Tibial nerve (tissue), 4 donors: ENCODE data around the gene SLIT1. TPM values are rescaled to one million over a fixed set of nuclear protein-coding genes. Genes with fewer than 3 reads are reported as not detected.

Experiments
- DNase-seq, 2 donors: peaks; one replicate each; pipeline ENCODE4 v3.0.0-alpha.2; 2019; ENCODE audit warnings: low spot score in 2 of 2
- H3K27ac ChIP-seq, 4 donors: fragments of 200-600 bp; sonication (generic) in 3 of 4; one replicate each; pipeline ENCODE4 v1.5.1; 2017 to 2019; ENCODE audit warnings: mild to moderate bottlenecking in 1 of 4
- H3K27me3 ChIP-seq, 2 donors: fragments of 200-600 bp; sonication (generic) in 1 of 2; one replicate each; pipeline versions ENCODE4 v1.5.1 to v1.6.0; 2017 to 2019
- H3K36me3 ChIP-seq, 3 donors: fragments of 200-600 bp; sonication (generic); one replicate each; pipeline ENCODE4 v1.5.1; 2018 to 2019
- H3K4me1 ChIP-seq, 4 donors: fragments of 200-600 bp; sonication (generic) in 3 of 4; one replicate each; pipeline ENCODE4 v1.5.1; 2017 to 2019
- H3K4me3 ChIP-seq, 4 donors: fragments of 200-600 bp; sonication (generic) in 3 of 4; one replicate each; pipeline ENCODE4 v1.5.1; 2017 to 2019; ENCODE audit warnings: mild to moderate bottlenecking in 1 of 4, moderate library complexity in 1 of 4
- H3K9me3 ChIP-seq, 4 donors: fragments of 200-600 bp; sonication (generic) in 3 of 4; one replicate each; pipeline ENCODE4 v1.5.1; 2017 to 2019
- EP300 ChIP-seq, 2 donors: sonication (generic); formaldehyde crosslinking; IDR thresholded peaks; one replicate each; pipeline ENCODE4 v1.6.1; 2017; ENCODE audit warnings: antibody characterized with exemption in 2 of 2, mild to moderate bottlenecking in 1 of 2
- POLR2A ChIP-seq, 2 donors: fragments of 450-650 bp; IDR thresholded peaks; one replicate each; pipeline ENCODE4 v1.6.1; 2017; ENCODE audit warnings: antibody characterized with exemption in 2 of 2, mild to moderate bottlenecking in 2 of 2, moderate library complexity in 2 of 2
- WGBS, 2 donors: methylation state at CpG; one replicate each; pipeline ENCODE4 v1.1.5; 2018; 5-methylcytosine and 5-hydroxymethylcytosine counted together
- total RNA-seq, 4 donors: library from RNA; depleted of rRNA; stranded (reverse); fragments of >200 nt; gene quantifications; one replicate each; pipeline ENCODE4 v1.1.0, GENCODE V29; 2016
- TF ChIP-seq, protein P1 (sequence below), 5 experiments: fragments of 200-600 bp in 3 of 5; fragments of 450-650 bp in 2 of 5; sonication (generic) in 3 of 5; IDR thresholded peaks; one replicate each; pipeline ENCODE4 v1.5.1; 2016 to 2019; ENCODE audit warnings: antibody characterized with exemption in 5 of 5, mild to moderate bottlenecking in 3 of 5, moderate library complexity in 2 of 5

The SLIT1 gene
- total RNA-seq, 4 donors from 2014 or later, result 0.78 to 3.1 (median 1.3) TPM

DNA sequence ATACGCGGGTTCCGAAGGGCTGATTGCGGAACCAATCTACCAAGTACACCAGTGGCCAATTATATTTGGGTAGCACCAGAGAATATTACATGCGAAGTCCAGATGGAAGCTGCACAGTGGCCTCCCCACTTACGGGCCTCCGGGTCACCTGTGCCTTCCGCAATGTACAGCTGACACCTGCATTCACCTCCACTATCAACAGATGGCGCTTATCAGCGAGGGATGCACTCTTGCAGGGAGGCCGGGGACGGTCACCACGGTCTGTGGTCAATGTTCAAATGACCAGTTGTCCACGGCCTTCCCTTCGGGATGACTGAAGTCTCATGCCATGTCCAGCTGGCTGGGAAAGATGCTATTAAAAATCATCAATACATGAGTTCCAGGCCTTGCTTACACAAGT, 47.6 kb downstream of the SLIT1 start:
- Histone ChIP-seq H3K4me3 (no peak overlapping the region), H3K27ac (no peak overlapping the region), H3K9me3 (no peaks in the 10 kb centered on the region), H3K4me1 (no peaks in the 10 kb centered on the region), H3K27me3 (peaks cover 0 to 14% of the 10 kb centered on the region in 2 donors), H3K36me3 (no peaks in the 10 kb centered on the region)
- DNase-seq, result no peak
- 76 to 84% methylated on average over 15 of the region's 15 CpGs for WGBS, 2 donors
- TF ChIP-seq POLR2A (IDR thresholded peaks at IDR 0.05) (no peak), EP300 (IDR thresholded peaks at IDR 0.05) (no peak)
- TF ChIP-seq, protein P1, sequence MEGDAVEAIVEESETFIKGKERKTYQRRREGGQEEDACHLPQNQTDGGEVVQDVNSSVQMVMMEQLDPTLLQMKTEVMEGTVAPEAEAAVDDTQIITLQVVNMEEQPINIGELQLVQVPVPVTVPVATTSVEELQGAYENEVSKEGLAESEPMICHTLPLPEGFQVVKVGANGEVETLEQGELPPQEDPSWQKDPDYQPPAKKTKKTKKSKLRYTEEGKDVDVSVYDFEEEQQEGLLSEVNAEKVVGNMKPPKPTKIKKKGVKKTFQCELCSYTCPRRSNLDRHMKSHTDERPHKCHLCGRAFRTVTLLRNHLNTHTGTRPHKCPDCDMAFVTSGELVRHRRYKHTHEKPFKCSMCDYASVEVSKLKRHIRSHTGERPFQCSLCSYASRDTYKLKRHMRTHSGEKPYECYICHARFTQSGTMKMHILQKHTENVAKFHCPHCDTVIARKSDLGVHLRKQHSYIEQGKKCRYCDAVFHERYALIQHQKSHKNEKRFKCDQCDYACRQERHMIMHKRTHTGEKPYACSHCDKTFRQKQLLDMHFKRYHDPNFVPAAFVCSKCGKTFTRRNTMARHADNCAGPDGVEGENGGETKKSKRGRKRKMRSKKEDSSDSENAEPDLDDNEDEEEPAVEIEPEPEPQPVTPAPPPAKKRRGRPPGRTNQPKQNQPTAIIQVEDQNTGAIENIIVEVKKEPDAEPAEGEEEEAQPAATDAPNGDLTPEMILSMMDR (IDR thresholded peaks at IDR 0.05), result no peak

DNA sequence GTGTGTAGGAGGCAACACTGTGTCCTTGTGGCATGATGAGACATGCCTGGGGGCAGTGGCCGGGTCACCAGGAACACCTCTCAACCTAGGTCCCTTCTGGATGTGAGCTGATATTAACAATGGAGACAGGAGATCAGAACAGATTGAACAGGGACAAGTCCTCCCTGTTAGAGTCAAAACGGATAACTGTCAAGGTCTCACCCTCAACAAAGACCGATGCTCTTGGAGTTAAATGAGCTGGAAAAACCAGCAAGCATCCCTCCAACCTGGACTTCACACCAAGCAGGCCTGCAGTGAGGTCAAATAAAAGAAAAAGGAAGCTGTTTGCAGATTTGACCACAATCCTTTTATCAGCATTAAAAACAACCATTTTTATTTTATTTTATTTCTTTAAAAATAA, 49.0 kb downstream of the SLIT1 start:
- no peak for DNase-seq

DNA sequence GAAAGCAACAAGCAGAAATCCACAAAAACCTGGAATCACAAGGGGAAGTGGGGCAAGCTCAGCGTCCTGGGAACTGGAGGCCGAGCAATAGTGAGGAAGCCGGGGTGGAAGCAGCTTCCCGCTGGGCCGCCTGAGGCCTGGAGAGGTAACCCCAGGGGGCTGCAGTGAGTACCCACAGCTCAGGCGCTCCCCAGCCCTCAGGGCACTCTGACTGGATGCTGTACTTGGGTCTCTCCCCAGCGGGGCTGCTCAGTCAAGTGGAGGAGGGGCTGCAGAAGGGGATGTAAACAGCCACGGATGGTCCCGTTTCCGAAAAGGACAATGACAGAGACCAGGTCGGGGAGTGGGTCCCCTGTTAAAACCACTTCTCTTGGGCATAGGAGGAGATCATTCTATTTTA, 50.3 kb downstream of the SLIT1 start:
- WGBS, 2 donors, result 66 to 68% methylated on average over 11 of the region's 11 CpGs

More for the DNA sequence above, 49.0 kb downstream of the SLIT1 start:
- WGBS, 2 donors, result 66 to 89% methylated on average over 3 of the region's 3 CpGs
- H3K27ac ChIP-seq, result no peak overlapping the region
- peaks cover 0 to 5% (median 0%) of the 10 kb centered on the region in 4 donors for H3K4me1 ChIP-seq
- peaks cover 0 to 14% of the 10 kb centered on the region in 2 donors for H3K27me3 ChIP-seq
- H3K4me3 ChIP-seq, result no peak overlapping the region
- H3K36me3 ChIP-seq, result no peaks in the 10 kb centered on the region
- H3K9me3 ChIP-seq, result no peaks in the 10 kb centered on the region
- TF ChIP-seq, protein P1 (IDR thresholded peaks at IDR 0.05), result no peak
- TF ChIP-seq EP300 (IDR thresholded peaks at IDR 0.05) (no peak), POLR2A (IDR thresholded peaks at IDR 0.05) (no peak)

DNA sequence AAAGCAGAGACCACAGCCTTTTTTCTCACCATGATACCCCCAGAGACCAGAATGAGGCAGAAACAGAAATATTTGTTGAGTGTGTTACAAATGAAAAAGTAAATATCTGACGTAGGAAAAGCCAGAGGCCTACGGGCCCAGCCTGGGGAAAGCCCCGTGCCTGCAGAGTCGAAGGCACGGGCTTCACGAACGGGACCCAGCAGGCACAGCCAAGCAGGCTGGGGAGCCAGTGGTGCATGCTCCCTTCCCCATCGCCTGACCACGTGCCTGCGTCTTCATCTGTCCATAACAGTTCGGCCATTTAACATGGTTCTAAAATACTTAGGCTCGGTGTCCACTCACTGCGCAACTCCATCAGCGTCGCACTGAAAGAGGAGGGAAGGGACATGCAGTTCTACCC, 50.8 kb downstream of the SLIT1 start:
- H3K27ac ChIP-seq, result no peak overlapping the region
- DNase-seq, result no peak
- peaks cover 0 to 2% of the 10 kb centered on the region in 2 donors for H3K27me3 ChIP-seq
- peaks cover 0 to 13% (median 0%) of the 10 kb centered on the region in 4 donors for H3K4me1 ChIP-seq
- no peaks in the 10 kb centered on the region for H3K9me3 ChIP-seq
- H3K36me3 ChIP-seq, result no peaks in the 10 kb centered on the region
- WGBS, 2 donors, result 82 to 92% methylated on average over 15 of the region's 15 CpGs
- H3K4me3 ChIP-seq, result no peak overlapping the region
- no peak for TF ChIP-seq EP300 (IDR thresholded peaks at IDR 0.05)
- TF ChIP-seq, protein P1 (IDR thresholded peaks at IDR 0.05), result no peak
- no peak for TF ChIP-seq POLR2A (IDR thresholded peaks at IDR 0.05)

More for the DNA sequence above, 50.3 kb downstream of the SLIT1 start:
- peaks cover 0 to 13% (median 0%) of the 10 kb centered on the region in 4 donors for H3K4me1 ChIP-seq
- no peak for DNase-seq
- H3K27ac ChIP-seq, result no peak overlapping the region
- H3K27me3 ChIP-seq, result peaks cover 0 to 6% of the 10 kb centered on the region in 2 donors
- no peaks in the 10 kb centered on the region for H3K36me3 ChIP-seq
- H3K9me3 ChIP-seq, result no peaks in the 10 kb centered on the region
- no peak overlapping the region for H3K4me3 ChIP-seq
- TF ChIP-seq EP300 (IDR thresholded peaks at IDR 0.05) (no peak), POLR2A (IDR thresholded peaks at IDR 0.05) (no peak)
- TF ChIP-seq, protein P1 (IDR thresholded peaks at IDR 0.05), result no peak

DNA sequence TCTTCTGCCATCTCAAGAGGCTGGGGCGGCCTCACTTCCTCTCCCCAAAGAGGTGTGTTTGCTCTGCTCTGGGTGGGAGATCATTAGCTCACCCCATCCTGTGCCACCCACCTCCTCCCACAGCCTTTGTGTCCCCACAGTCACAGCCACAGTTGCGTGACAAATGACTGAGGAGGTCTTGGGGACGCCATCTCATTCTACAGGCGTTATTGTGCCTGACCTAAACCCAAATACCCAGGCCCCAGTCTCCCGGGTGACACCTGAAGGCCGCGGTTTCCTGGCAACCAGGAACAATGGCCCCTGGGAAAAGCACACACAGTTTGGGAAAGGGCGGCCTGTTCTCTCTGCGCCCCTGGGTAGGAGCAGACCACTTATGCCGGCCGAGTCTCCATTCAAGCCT, 51.6 kb downstream of the SLIT1 start:
- TF ChIP-seq EP300 (IDR thresholded peaks at IDR 0.05) (no peak), POLR2A (IDR thresholded peaks at IDR 0.05) (no peak)
- TF ChIP-seq, protein P1 (IDR thresholded peaks at IDR 0.05), result no peak
- DNase-seq, result no peak
- WGBS, 2 donors, result 77 to 85% methylated on average over 11 of the region's 11 CpGs

More for the DNA sequence above, 51.6 kb downstream of the SLIT1 start:
- Histone ChIP-seq H3K27ac (no peak overlapping the region), H3K27me3 (no peaks in the 10 kb centered on the region), H3K9me3 (no peaks in the 10 kb centered on the region), H3K4me1 (peaks cover 0 to 13% (median 0%) of the 10 kb centered on the region in 4 donors), H3K4me3 (no peak overlapping the region), H3K36me3 (no peaks in the 10 kb centered on the region)
